Stimulated activated CD8-positive, alpha-beta memory T cell treated with anti-CD3 and anti-CD28 coated beads, Interleukin-4, amount 100 ng/mL, for 4 hours (primary cell): ENCODE data around the gene ATAD5.
"Not testable (repeated sequence)": the region's sequence is repeated elsewhere in the genome, so short reads cannot be mapped to it uniquely, and the experiment has no call there.

Source experiments
- DNase-seq, 2 donors: peaks; one replicate each; pipeline ENCODE4 v3.0.0-alpha.2; 2020; ENCODE audit warnings: low read depth in 2 of 2, low spot score in 1 of 2

ATAD5 gene

DNA sequence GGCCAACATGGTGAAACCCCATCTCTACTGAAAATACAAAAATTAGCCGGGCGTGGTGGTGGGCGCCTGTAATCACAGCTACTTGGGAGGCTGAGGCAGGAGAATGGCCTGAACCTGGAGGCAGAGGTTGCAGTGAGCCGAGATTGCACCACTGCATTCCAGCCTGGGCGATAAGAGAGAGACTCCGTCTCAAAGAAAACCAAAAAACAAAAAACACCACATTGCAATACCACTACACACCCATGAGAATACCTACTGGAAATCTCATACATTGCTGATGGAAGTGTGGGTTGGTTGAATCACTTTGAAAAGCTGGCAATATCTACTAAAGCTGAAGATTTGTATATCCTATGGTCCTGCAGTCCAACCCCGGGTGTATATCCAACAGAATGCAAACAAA, 78.4 kb downstream of the ATAD5 start:
- DNase-seq = not testable (repeated sequence)

DNA sequence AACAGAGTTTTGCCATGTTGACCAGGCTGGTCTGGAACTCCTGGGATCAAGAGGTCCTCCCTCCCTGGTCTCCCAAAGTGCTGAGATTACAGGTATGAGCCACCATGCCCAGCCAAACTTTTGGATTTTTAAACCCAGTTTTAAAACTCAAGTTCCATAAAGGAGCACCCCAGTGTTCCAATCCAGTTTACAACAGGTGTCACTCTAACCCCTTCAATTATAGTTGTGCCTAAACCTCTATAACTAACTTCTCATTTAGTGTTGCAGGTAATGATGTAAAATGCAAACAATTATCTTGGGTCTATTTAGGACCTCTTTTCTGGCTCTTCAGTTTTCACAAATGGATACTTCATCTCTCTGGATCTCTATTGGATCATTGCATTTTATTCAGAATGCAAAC, 82.2 kb downstream of the ATAD5 start:
- no peak for DNase-seq

DNA sequence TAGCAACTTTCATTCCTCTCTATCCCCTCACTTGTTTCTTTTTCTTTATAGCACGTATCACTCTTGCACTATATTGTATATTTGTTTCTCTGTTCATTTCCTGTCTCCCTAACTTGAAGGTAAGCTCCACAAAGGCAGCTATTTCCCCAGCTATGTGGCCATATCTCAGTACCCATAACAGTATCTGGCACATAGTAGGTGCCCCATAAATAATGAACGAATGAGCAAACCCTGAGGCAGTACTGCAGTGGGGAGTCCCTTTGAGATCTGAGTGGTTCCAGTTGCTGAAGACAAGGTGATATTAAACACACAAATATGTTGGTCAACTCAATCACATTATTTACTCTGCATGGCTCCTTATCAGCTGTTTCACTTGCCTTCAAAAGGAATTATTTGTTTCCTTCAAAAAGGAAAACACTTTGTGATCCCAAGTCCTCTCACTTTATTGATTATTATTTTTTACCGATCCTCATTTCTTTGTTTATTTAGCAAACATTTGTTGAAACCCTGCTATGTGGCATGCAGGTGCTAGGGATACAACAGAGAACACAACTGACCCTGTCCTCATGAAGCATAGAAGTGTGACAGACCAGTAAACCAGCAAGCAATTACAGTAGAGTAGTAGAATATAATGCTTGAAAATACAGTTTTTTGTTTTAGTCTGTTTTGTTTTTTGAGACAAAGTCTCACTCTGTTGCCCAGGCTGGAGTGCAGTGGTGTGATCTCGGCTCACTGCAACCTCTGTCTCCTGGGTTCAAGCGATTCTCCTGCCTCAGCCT, 84.3 kb downstream of the ATAD5 start:
- no peak for DNase-seq

DNA sequence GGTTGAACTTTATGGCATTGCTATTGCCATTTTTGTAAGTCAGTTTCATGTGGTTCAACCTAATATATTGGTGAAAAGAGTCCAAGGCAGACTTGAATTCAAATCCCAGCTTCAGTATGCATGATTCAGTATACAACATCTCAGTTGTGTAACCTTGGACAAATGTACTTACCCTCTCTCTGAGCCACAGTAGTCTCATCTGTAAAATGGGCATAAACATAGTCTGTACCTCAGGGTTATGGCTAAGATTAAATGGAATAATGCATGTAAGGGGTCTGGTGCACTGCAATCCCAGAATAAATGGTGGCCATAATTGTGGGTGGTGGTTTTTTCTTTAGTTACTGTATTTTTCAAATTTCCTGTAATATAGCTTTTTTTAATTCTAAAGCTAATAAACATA, 85.3 kb downstream of the ATAD5 start:
- no peak for DNase-seq

DNA sequence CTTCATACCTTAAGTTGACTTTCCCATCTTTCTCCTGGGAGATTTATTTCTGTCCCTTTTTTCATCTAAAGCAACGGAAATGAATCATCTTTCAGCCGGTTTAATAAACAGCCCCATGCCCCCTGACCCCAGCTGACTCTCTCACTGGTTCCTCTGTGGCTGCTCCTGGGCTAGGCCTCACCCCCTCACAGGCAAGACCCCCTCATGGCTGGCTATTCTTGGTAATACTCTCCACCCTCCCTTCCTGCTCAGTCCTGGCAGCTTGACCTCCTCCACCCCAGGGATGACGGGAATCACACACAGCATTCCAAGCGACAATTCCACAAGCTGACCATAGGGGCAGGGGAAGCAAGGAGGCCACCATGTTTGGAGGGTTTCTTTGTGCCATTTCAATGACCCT, 88.5 kb downstream of the ATAD5 start:
- DNase-seq = no peak

DNA sequence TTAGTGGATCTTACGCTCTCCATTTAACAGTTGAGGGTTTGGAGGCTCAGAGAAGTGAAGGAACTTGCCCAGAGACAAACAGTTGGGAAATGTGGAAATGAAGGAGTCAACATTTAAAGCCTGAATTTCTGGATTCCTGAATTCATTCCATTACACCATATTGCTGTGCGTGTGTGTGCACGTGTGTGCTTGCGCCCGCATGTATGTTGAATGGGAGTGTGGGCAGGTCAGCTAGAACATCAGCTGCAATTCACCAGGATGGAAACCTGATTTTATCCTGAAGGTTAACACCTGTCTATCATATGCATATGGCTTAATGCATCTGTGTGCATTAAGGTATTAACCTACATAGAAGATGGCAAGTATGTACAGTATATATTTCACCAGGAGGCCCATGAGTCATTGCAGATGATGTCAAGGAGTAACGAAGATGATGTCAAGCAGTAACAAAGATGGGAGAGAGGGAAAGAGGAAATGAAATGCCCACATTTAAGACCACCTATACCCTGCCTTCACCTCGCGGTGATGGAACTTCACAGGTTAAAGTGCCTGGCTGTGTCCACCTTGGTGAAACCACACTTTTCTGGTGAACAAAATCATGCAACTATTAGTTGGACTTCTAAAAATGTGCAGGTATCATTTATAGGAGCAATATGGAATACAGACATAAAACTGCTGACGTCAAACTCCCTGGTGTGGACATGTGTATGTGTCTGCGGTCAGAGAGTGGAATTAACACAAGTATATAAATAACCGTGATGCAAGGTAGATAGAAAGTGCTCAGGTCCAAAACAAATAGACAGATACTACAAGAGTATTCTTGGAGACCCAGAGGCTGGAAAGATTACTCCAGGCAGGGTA, 89.1 kb downstream of the ATAD5 start:
- DNase-seq = no peak

DNA sequence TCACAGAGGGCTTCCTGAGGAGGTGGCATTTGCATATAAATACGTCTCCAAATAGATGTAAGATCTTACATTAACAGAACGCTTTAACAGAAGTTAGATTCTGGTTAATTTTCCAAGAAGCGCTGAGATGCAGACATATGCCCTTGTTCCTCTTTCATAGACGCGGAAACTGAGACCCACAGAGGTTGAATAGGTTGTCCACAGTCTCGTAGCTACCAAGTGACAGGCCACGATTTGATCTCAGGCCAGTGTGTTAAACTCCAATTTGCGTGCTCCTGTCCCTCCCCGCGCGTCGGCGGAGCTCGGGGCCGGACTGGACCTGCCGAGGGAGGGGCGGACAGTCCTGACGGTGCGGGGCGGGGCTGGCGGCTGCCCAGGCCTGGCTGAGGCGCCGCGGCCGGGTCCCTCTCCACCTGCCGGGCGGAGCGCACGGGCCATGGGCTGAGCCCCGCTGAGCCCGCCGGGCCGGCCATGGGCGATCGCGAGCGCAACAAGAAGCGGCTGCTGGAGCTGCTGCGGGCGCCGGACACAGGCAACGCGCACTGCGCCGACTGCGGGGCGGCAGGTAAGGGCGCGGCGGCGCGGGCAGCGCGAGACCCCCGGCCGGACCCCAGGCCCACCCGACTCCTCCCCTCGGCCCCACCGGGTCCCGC, 89.9 kb downstream of the ATAD5 start, which contains the start of gene ADAP2:
TSS of gene ADAP2 (plus strand) at position 402 of the 653 bp plus-strand sequence. CDS start at position 472, 70 bp downstream.
- DNase-seq = no peak

DNA sequence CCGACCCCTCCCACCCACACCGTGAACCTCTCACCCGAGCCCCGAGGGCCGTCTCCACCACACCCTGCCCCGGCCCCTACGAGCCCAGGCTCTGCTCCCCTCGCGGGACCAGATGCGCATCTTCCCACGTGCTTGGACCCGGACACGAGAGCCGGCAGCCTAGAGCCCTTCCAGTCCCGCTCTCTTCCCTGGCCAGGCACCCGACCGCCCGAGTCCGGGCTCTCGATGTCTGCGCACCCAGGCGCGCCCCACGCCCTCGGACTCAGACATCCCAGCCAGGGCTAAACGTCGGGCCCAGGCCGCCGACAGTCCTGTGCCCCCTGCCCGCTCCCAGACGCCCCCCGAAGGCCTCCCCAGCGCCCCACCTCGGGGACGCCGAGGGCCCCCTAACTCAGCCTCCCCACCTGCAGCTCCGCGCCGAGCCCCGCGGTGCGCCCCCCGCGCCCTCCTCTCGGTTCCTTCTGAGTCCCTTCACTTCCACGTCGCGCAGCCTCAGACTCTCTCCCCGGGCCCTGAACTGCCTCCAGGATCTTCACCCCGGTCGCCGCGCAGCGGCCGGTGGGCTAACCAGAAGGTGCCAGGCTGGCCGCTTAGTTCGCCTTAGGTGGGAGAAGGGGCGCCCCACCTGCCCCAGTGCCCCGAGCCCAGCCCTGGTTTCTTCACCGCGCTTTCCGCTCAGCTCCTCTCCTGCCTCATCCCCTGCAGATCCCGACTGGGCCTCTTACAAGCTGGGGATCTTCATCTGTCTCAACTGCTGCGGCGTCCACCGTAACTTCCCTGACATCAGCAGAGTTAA, 90.7 kb downstream of the ATAD5 start:
- DNase-seq = no peak

DNA sequence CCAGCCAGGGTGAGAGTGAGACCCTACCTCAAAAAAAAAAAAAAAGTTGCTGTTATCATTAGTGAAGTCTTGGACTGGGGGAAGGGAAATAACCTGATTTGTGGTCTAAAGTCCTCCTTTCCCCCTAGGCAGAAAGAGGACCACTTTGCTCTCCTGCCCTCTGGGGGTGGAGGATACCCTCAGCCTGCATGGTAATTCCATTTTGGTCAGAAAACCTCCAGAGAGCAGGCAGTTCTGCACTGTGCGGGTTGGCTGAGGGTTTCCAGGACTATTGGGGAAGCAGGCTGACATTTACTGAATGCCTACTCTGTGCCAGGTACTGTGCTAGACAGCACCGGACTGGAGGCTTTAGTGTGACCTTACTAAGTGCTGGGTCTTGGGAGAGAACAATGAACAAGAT, 92.6 kb downstream of the ATAD5 start:
- DNase-seq = no peak

DNA sequence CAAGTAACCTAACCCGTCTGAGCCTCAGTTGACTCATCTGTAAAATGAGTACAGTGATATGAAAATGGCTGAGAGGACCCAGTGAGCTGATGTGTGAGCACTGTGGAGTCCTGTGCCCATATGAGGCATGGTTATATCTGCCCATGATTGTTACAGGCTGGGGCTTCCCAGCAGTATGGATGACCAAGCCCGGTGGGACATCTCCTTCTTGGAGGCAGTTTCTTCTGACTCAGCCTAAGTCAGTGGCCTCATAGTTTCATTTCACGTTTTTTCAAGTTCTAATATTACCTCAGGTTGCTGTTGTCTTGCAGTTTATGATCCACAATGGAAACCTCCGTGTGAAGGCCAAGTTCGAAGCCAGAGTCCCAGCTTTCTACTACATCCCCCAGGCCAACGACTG, 94.8 kb downstream of the ATAD5 start:
- no peak for DNase-seq

DNA sequence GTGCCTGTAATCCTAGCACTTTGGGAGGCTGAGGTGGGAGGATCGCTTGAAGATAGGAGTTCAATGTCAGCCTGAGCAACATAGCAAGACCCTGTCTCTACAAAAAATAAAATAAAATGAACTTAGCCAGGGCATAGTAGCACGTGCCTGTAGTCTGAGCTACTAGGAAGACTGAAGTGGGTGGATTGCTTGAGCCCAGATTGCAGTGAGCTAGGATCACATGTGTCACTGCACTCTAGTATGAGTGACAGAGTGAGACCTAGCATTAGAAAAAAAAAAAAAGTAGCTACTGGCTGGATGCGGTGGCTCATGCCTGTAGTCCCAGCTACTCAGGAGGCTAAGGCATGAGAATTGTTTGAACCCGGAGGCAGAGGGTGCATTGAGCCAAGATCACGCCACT, 96.0 kb downstream of the ATAD5 start:
- no peak for DNase-seq

DNA sequence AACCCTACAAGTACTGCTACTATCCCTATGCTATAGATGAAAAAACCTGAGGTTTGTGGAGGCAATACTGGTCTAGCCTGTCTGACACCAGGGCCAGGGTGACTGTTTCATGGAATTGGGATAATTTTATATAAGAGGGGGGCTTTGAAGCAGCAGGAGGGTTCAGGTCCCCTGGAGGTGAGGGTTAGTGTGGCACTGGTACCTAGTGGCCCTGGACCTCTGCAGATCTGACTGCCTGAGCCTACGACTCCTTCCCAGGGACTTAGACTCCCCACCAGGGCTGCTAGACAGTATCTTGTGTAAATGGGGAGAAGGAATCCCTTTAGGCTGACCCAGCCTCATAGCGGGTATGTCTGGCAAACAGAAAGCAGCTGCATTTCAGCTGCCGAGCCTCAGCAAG, 96.8 kb downstream of the ATAD5 start:
- DNase-seq = no peak

DNA sequence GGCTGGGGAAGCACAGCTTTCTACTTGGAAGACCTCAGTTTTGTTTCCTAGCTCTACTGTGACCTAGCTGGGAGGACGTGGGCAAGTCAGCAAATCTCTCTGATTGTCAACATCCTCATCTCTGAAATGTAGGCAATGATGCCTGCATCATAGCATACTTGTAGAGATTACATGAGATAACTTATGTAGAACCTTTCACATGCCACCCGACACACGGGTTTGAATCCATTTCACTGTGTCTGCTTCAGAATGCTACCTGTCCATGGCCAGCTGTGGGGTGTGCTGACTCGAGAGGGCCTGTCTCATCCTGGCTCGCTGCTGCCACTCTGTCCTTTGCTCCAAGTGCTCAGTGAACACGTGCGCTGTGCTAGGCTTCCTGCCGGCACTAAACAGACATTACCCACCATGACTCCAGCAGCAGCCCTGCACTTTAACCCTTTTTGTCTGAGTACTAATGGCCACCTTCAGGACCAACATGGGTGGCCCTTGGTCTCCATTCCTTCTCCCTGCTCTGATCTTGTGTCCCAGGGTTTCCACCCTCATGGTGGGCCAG, 97.4 kb downstream of the ATAD5 start:
- no peak for DNase-seq

DNA sequence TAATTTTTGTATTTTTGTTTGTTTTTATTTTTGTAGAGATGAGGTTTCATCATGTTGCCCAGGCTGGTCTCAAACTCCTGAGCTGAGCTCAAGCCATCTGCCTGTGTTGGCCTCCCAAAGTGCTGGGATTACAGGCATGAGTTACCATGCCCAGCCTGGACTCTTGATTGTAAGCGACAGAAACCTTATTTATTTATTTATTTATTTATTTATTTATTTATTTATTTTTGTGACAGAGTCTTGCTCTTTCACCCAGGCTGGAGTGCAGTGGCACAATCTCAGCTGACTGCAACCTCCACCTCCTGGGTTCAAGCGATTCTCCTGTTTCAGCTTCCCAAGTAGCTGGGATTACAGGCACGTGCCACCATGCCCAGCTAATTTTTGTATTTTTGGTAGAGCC, 98.1 kb downstream of the ATAD5 start:
- DNase-seq = not testable (repeated sequence)

DNA sequence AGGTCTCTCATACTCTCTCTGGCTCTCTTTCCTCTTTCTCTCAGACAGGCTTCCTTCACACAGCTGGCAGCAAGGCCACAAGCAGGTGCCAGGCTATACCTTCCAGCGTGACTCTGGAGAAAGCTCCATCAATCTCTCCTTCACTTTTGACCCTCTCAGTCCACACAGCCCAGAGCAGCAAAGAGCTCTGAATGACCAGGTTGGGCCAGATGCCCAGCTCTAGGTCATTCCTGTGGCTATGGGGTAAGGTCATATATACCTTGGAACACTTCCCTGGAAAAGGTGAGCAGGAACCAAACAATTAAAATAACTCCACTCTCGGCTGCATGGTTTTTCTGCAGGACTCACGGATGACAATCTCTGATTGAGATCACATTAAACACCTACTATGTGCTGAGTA, 98.7 kb downstream of the ATAD5 start:
- DNase-seq = no peak

DNA sequence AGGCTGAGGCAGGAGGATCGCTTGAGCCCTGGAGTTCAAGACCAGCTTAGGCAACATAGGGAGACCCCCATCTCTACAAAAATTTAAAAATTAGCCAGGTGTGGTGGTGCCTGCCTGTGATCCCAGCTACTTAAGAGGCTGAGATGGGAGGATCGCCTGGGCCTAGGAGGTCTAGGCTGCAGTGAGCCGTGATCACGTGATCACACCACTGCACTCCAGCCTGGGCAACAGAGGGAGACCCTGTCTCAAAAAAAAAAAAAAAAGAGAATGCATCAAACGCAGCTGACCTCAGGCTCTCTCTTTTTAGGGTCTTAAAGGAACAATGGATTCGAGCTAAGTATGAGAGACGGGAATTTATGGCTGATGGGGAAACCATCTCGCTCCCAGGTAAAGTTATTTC, 99.8 kb downstream of the ATAD5 start:
- not testable (repeated sequence) for DNase-seq

DNA sequence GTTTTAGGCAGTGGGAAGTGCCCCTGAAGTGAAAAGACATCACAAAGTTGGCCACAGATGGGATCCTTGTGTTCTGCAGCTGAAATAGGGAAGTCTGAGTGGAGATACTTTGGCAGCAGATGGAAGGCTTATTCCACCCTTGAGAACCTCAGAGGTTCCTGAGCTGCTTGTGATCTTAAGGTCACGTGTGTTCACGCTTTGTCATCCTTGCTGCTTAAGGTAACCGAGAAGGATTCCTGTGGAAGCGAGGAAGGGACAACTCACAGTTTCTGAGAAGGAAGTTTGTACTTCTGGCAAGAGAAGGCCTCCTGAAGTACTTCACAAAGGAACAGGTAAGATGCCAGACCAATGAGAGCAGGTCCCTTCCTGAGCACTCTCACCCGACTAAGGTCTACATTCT, 102.2 kb downstream of the ATAD5 start:
- DNase-seq = no peak

DNA sequence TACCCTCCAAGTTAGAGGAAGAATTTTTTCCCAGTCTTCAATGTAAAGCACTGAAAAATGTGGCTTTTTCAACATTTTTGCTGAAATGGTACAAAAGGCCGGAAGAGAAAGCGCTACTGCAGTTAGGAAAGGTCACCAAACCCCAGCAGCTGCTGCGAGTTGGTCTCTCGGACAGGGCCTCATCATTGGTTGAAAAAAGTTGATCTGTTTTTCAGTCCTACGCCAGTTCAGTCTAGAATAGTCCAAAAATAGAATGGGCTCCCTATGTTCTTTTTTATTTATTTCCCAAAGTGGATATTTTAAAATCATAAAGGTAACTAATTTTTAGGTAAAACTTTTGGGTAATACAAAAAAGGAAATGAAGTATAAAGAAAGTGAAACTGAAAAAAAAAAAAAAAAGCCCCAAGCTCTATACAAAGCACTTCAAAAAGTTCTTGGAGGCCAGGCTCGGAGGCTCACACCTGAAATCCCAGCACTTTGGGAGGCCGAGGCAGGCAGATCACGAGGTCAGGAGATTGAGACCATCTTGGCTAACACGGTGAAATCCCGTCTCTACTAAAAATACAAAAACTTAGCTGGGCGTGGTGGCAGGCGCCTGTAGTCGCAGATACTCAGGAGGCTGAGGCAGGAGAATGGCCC, 107.4 kb downstream of the ATAD5 start:
- DNase-seq = no peak

DNA sequence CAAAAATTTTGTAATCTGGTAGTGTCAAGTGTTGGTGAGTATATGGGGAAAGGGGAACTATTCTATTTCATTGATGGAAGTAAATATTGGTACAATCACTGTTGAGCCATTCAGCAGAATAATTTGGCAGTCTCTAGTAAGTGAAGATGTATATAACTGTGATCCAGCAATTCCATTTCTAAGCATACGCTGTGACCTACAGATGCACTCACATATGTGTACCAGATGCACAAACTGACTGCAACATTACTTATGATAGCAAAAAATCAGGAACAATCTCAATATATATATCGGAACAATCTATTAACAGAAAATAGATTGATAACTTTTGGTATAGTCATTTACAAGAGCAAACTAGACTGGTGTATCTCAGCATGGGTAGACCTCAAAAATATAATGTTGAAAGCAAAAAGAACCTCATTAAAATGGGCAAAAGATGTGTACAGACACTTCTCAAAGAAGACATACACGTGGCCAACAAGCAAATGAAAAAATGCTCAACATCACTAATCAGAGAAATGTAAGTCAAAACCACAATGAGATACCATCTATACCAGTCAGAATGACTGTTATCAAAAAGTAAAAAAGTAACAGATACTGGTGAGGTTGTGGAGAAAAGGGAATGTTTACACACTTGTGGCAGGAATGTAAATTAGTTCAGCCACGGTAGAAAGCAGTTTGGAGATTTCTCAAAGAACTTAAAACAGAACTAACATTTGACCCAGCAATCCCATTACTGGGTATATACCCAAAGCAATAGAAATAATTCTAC, 110.7 kb downstream of the ATAD5 start:
- no peak for DNase-seq
